Loucy (cell line): ENCODE results near the gene KIAA0753.

Experiments
- H2AFZ ChIP-seq: fragments of 200-600 bp; sonication (generic); 2 replicates; pipeline ENCODE4 v1.6.0; 2016; ENCODE audit warnings: antibody characterized with exemption, mild to moderate bottlenecking, low read length, moderate library complexity
- H3F3A ChIP-seq: fragments of 200-600 bp; 2 replicates; pipeline ENCODE4 v1.6.0; 2016; ENCODE audit warnings: antibody characterized with exemption, low read depth, mild to moderate bottlenecking
- H3K27me3 ChIP-seq: fragments of 200-600 bp; sonication (generic); 2 replicates; pipeline ENCODE4 v1.6.1; 2014; ENCODE audit warnings: low read length, mild to moderate bottlenecking; ENCODE audit not compliant: insufficient read depth, poor library complexity, severe bottlenecking
- H3K36me3 ChIP-seq: fragments of 200-600 bp; sonication (generic); 2 replicates; pipeline ENCODE4 v1.6.1; 2016; ENCODE audit warnings: low read length; ENCODE audit not compliant: insufficient read depth
- H3K4me1 ChIP-seq: fragments of 200-600 bp; sonication (generic); 2 replicates; pipeline ENCODE4 v1.5.1; 2014; ENCODE audit warnings: low read length, mild to moderate bottlenecking; ENCODE audit not compliant: insufficient read depth, poor library complexity, severe bottlenecking
- H3K4me2 ChIP-seq: fragments of 200-600 bp; sonication (generic); 2 replicates; pipeline ENCODE4 v1.6.0; 2014; ENCODE audit warnings: antibody characterized with exemption, low read length, low read depth, mild to moderate bottlenecking; ENCODE audit not compliant: poor library complexity, severe bottlenecking
- H3K4me3 ChIP-seq: fragments of 200-600 bp; sonication (generic); 2 replicates; pipeline ENCODE4 v1.5.1; 2014; ENCODE audit warnings: low read length, mild to moderate bottlenecking, mixed read lengths; ENCODE audit not compliant: poor library complexity, severe bottlenecking
- H3K79me2 ChIP-seq: fragments of 200-600 bp; sonication (generic); 2 replicates; pipeline ENCODE4 v1.6.1; 2014; ENCODE audit warnings: low read length; ENCODE audit not compliant: insufficient read depth
- H3K9ac ChIP-seq: fragments of 200-600 bp; sonication (generic); 2 replicates; pipeline ENCODE4 v1.6.0; 2014; ENCODE audit warnings: mild to moderate bottlenecking, low read depth, low read length, moderate library complexity; ENCODE audit not compliant: poor library complexity, severe bottlenecking
- H3K9me2 ChIP-seq: fragments of 200-600 bp; sonication (generic); replicated peaks from 2 replicates; pipeline ENCODE4 v1.6.1; 2016; ENCODE audit warnings: low read depth, low read length, mixed read lengths
- H3K9me3 ChIP-seq: fragments of 200-600 bp; sonication (generic); 2 replicates; pipeline ENCODE4 v1.6.1; 2014; ENCODE audit warnings: mild to moderate bottlenecking, antibody characterized with exemption, low read length, low read depth; ENCODE audit not compliant: insufficient read depth
- H4K20me1 ChIP-seq: fragments of 200-600 bp; sonication (generic); 2 replicates; pipeline ENCODE4 v1.6.0; 2014; ENCODE audit warnings: antibody characterized with exemption, low read length, mild to moderate bottlenecking; ENCODE audit not compliant: insufficient read depth, poor library complexity, severe bottlenecking
- CTCF ChIP-seq: fragments of 200-600 bp; sonication (generic); conservative IDR thresholded peaks from 2 replicates; pipeline ENCODE4 v1.5.1; 2014; ENCODE audit warnings: mild to moderate bottlenecking, antibody characterized with exemption, low read length
- EZH2phosphoT487 ChIP-seq: fragments of 200-600 bp; IDR thresholded peaks from 2 replicates; pipeline ENCODE4 v1.6.1; 2018; ENCODE audit warnings: antibody characterized with exemption, mild to moderate bottlenecking, moderate library complexity, borderline replicate concordance

The KIAA0753 gene

GRCh38 chr17:6578491-6578890, 62.0 kb downstream of the KIAA0753 start:
- H3K79me2 ChIP-seq, result no peaks in the 10 kb centered on the region
- H3K9ac ChIP-seq, result no peak overlapping the region
- H3K9me3 ChIP-seq, result no peaks in the 10 kb centered on the region
- H3K4me3 ChIP-seq, result no peak overlapping the region
- no peak overlapping the region for H3K4me2 ChIP-seq
- H3K9me2 ChIP-seq, result no peaks in the 10 kb centered on the region
- TF ChIP-seq CTCF (no peak), EZH2phosphoT487 (no peak)
- no peak overlapping the region for H2AFZ ChIP-seq
- H3K36me3 ChIP-seq, result peaks cover 16% of the 10 kb centered on the region; the same call in 1 of the 2 replicates
- H3F3A ChIP-seq, result no peaks in the 10 kb centered on the region
- no peaks in the 10 kb centered on the region for H4K20me1 ChIP-seq
- H3K4me1 ChIP-seq, result no peaks in the 10 kb centered on the region
- H3K27me3 ChIP-seq, result no peaks in the 10 kb centered on the region

DNA sequence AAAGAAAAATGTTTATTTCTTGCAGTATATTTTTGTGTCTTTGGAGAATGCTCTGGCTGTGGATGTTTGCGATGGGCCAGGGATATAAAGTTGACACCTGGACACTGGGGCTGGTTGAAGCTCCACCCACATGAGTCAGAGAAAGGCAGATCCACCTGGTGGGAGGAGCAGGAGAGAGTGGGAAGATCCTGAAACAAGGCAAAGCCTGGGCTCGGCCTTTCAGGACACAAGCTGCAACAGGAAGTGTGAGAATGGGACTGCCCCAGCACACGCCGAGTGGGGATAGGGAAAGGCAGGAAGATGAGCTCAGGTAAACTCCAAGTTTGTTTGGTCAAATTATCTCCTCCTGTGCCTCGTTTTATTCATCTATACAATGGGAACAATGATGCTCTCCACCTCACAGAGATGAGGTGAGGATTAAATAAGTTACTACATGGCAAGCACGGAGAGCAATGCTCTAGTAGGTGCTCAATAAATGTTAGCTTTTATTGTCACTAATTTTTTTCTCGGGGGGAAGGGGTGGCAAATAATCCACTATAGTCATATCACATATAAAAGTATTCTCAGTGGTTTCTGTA, 62.7 kb downstream of the KIAA0753 start:
- Histone ChIP-seq H4K20me1 (no peaks in the 10 kb centered on the region), H3K4me3 (no peak overlapping the region), H3K9ac (no peak overlapping the region), H3K27me3 (no peaks in the 10 kb centered on the region), H2AFZ (no peak overlapping the region), H3K4me2 (no peak overlapping the region), H3K4me1 (no peaks in the 10 kb centered on the region), H3K9me3 (no peaks in the 10 kb centered on the region), H3F3A (no peaks in the 10 kb centered on the region), H3K36me3 (peaks cover 12% of the 10 kb centered on the region; the same call in 1 of the 2 replicates), H3K9me2 (no peaks in the 10 kb centered on the region), H3K79me2 (no peaks in the 10 kb centered on the region)
- TF ChIP-seq EZH2phosphoT487, result no peak
- no peak for TF ChIP-seq CTCF

DNA sequence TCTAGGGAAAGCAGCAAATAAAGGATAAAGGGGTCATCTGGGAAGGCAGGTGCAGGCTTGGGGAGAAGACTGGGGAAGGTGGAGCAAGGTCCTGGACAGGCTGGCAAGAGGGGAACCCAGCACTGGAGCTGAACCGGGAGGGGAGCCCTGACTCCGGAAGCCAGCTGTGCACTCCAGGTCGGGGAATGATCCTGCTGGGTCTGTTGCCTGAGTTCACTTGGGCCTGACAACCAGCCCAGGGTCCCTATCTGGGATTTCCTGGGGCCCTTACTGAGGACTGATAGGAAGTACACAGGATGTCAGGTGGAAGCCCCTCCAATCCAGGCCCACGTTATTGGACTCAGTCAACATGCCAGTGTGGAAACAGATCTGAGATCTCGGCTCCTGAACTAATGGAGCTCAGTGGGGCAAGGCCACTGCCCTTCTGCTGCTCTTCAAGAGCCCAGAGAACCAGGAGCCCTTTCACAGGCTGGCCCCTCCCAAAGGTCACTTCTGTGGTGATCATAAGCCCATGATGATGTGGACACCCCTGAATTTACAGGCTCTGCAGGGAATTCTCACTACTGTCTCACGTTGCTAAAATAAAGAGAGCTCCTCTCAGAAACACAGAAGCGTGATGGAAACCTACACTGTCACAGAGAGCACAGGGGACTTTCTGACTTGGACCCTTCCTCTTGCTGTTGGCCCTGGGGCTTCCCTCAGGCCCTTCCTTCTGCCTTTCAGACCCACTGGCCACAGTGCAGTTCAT, 64.3 kb downstream of the KIAA0753 start:
- Histone ChIP-seq H3K4me2 (no peak overlapping the region), H4K20me1 (no peaks in the 10 kb centered on the region), H3K27me3 (no peaks in the 10 kb centered on the region), H3K9me2 (no peaks in the 10 kb centered on the region), H3F3A (no peaks in the 10 kb centered on the region), H3K9ac (no peak overlapping the region), H3K79me2 (no peaks in the 10 kb centered on the region), H3K4me3 (no peak overlapping the region), H3K36me3 (peaks cover 12% of the 10 kb centered on the region; the same call in 1 of the 2 replicates), H3K4me1 (no peaks in the 10 kb centered on the region), H2AFZ (no peak overlapping the region), H3K9me3 (no peaks in the 10 kb centered on the region)
- TF ChIP-seq CTCF (no peak), EZH2phosphoT487 (no peak)
